GM18907 (cell line): ENCODE data around the gene MYO6.
"Not testable (repeated sequence)": the region's sequence is repeated elsewhere in the genome, so short reads cannot be mapped to it uniquely, and the experiment has no call there.

Experiments used
- ATAC-seq: cut with Tn5 transposase; IDR thresholded peaks from one replicate; pipeline ENCODE4 v1.9.1; 2021; ENCODE audit warnings: mild to moderate bottlenecking, moderate library complexity; ENCODE audit not compliant: unreplicated experiment

Gene MYO6

GRCh38 chr6:75748743-75749538, at the start of gene MYO6:
TSS of gene MYO6 (plus strand) at chr6:75749239. CDS start at chr6:75817548, 68,309 bp downstream.
- ATAC-seq = peak; percentile 78

GRCh38 chr6:75708334-75708733, 40.7 kb upstream of the MYO6 start:
- not testable (repeated sequence) for ATAC-seq

- ATAC-seq = no peak
These were observed 37.9 kb upstream of the MYO6 start for GRCh38 chr6:75711173-75711572.

- no peak for ATAC-seq
These were observed 29.9 kb upstream of the MYO6 start for GRCh38 chr6:75719133-75719532.

- no peak for ATAC-seq
These were observed 25.7 kb upstream of the MYO6 start for GRCh38 chr6:75723382-75723781.

- ATAC-seq = no peak
These were observed 21.8 kb upstream of the MYO6 start for GRCh38 chr6:75727206-75727605.

GRCh38 chr6:75731029-75731428, 18.0 kb upstream of the MYO6 start:
- ATAC-seq = not testable (repeated sequence)

- peak; percentile 92 for ATAC-seq
These were observed 13.4 kb upstream of the MYO6 start for GRCh38 chr6:75735491-75736186.

GRCh38 chr6:75743971-75744370, 5.1 kb upstream of the MYO6 start:
- no peak for ATAC-seq

GRCh38 chr6:75745404-75745803, 3.6 kb upstream of the MYO6 start:
- ATAC-seq = no peak

GRCh38 chr6:75746221-75746620, 2.8 kb upstream of the MYO6 start:
- no peak for ATAC-seq

- no peak for ATAC-seq
These were observed 1.7 kb upstream of the MYO6 start for GRCh38 chr6:75747152-75747992.

GRCh38 chr6:75748003-75748742, 866 bp upstream of the MYO6 start:
- ATAC-seq = peak; percentile 1

GRCh38 chr6:75751443-75751842, 2.4 kb downstream of the MYO6 start:
- ATAC-seq = no peak

GRCh38 chr6:75752365-75752764, 3.3 kb downstream of the MYO6 start:
- no peak for ATAC-seq

- no peak for ATAC-seq
These were observed 6.7 kb downstream of the MYO6 start for GRCh38 chr6:75755704-75756103.

GRCh38 chr6:75757295-75757694, 8.3 kb downstream of the MYO6 start:
- no peak for ATAC-seq

GRCh38 chr6:75758061-75758460, 9.0 kb downstream of the MYO6 start:
- no peak for ATAC-seq

- no peak for ATAC-seq
These were observed 10.2 kb downstream of the MYO6 start for GRCh38 chr6:75759207-75759606.

- no peak for ATAC-seq
These were observed 11.3 kb downstream of the MYO6 start for GRCh38 chr6:75760320-75760719.

GRCh38 chr6:75761489-75761888, 12.4 kb downstream of the MYO6 start:
- no peak for ATAC-seq
